IMR-90 (cell line): ENCODE measurements around the gene TINAGL1. TPM values are rescaled to one million over a fixed set of nuclear protein-coding genes. Genes with fewer than 3 reads are reported as not detected.

Source experiments
- ATAC-seq: fragments of 200-7000 bp; cut with Tn5 transposase; 2 replicates; pipeline ENCODE4 v1.9.1; 2020; ENCODE audit warnings: low read depth, mild to moderate bottlenecking, moderate library complexity
- BruUV-seq: library from RNA; stranded (reverse); fragments of 400-500 nt; replicated peaks from 2 replicates; lab custom pipeline; 2021; lab: Mats Ljungman, UMichigan
- CTCF ChIA-PET: fragments of 300-600 bp; formaldehyde crosslinking; extraction: SDS; loops from one replicate; lab custom pipeline; 2021; ENCODE audit warnings: antibody characterized with exemption; lab: Yijun Ruan, JAX
- POLR2A ChIA-PET: fragments of 300-600 bp; sonication (Branson Sonifier 250); formaldehyde crosslinking; loops from one replicate; lab custom pipeline; 2022; ENCODE audit warnings: antibody characterized with exemption; ENCODE audit not compliant: unreplicated experiment; lab: Charles Lee
- DNase-seq: peaks from one replicate; pipeline ENCODE4 v3.0.0; 2013
- H2AFZ ChIP-seq: replicated peaks from 2 replicates; pipeline ENCODE3; 2013; ENCODE audit warnings: low read length, mild to moderate bottlenecking; ENCODE audit not compliant: poor library complexity
- H2AK5ac ChIP-seq: 2 replicates; pipeline ENCODE4 v1.6.1; 2013; ENCODE audit warnings: low read depth, low read length, inconsistent platforms
- H2AK9ac ChIP-seq: replicated peaks from 2 replicates; pipeline ENCODE3; 2013; ENCODE audit warnings: mild to moderate bottlenecking, low read depth, low read length, moderate library complexity; ENCODE audit not compliant: poor library complexity
- H2BK120ac ChIP-seq: 2 replicates; pipeline ENCODE4 v1.6.1; 2013; ENCODE audit warnings: low read depth, low read length, inconsistent platforms
- H2BK15ac ChIP-seq: 3 replicates; pipeline ENCODE4 v1.6.1; 2013; ENCODE audit warnings: low read depth, low read length, inconsistent platforms
- H2BK20ac ChIP-seq: 2 replicates; pipeline ENCODE4 v1.6.1; 2013; ENCODE audit warnings: low read depth, mild to moderate bottlenecking, inconsistent platforms, low read length, moderate library complexity
- H2BK5ac ChIP-seq: 2 replicates; pipeline ENCODE4 v1.6.1; 2013; ENCODE audit warnings: mild to moderate bottlenecking, low read depth, low read length, inconsistent platforms; ENCODE audit not compliant: poor library complexity, severe bottlenecking
- H3K14ac ChIP-seq: replicated peaks from 2 replicates; pipeline ENCODE4 v1.6.1; 2013; ENCODE audit warnings: low read depth, low read length, inconsistent platforms
- H3K18ac ChIP-seq: 2 replicates; pipeline ENCODE4 v1.6.1; 2013; ENCODE audit warnings: low read depth, low read length, control low read depth
- H3K23ac ChIP-seq: 2 replicates; pipeline ENCODE4 v1.6.1; 2013; ENCODE audit warnings: low read depth, low read length, inconsistent platforms
- H3K27ac ChIP-seq: 2 replicates; pipeline ENCODE4 v1.5.1; 2013; ENCODE audit warnings: mild to moderate bottlenecking, control low read depth, low read length; ENCODE audit not compliant: insufficient read depth
- H3K27me3 ChIP-seq: 2 replicates; pipeline ENCODE4 v1.6.1; 2013; ENCODE audit warnings: low read length; ENCODE audit not compliant: control insufficient read depth, insufficient read depth
- H3K36me3 ChIP-seq: 2 replicates; pipeline ENCODE4 v1.6.1; 2013; ENCODE audit warnings: low read length, mixed read lengths; ENCODE audit not compliant: control insufficient read depth, insufficient read depth
- H3K4ac ChIP-seq: 2 replicates; pipeline ENCODE4 v1.6.1; 2013; ENCODE audit warnings: low read depth, low read length, inconsistent platforms
- H3K4me1 ChIP-seq: 2 replicates; pipeline ENCODE4 v1.6.1; 2013; ENCODE audit warnings: low read length, mixed read lengths; ENCODE audit not compliant: control insufficient read depth, insufficient read depth
- H3K4me2 ChIP-seq: 2 replicates; pipeline ENCODE4 v1.6.1; 2013; ENCODE audit warnings: low read depth, mild to moderate bottlenecking, control low read depth, low read length, moderate library complexity
- H3K4me3 ChIP-seq: 2 replicates; pipeline ENCODE4 v1.5.1; 2013; ENCODE audit warnings: low read depth, mild to moderate bottlenecking, control low read depth, low read length, moderate library complexity; ENCODE audit not compliant: insufficient read depth
- H3K56ac ChIP-seq: 2 replicates; pipeline ENCODE4 v1.6.1; 2013; ENCODE audit warnings: low read length, inconsistent platforms; ENCODE audit not compliant: insufficient read depth; ENCODE audit errors: extremely low read depth
- H3K79me1 ChIP-seq, 2 experiments: 2 replicates each; pipeline ENCODE4 v1.6.1; 2013; ENCODE audit warnings: low read length in 2 of 2, inconsistent platforms in 1 of 2, low read depth in 1 of 2
- H3K9ac ChIP-seq: 2 replicates; pipeline ENCODE4 v1.6.1; 2013; ENCODE audit warnings: low read depth, low read length, control low read depth
- H3K9me1 ChIP-seq: 2 replicates; pipeline ENCODE4 v1.6.1; 2013; ENCODE audit warnings: low read length, inconsistent platforms; ENCODE audit not compliant: insufficient read depth
- H3K9me3 ChIP-seq: 2 replicates; pipeline ENCODE4 v1.6.1; 2013; ENCODE audit warnings: low read length; ENCODE audit not compliant: control insufficient read depth, insufficient read depth
- H4K20me1 ChIP-seq: 2 replicates; pipeline ENCODE4 v1.6.1; 2013; ENCODE audit warnings: low read length, inconsistent platforms; ENCODE audit not compliant: insufficient read depth
- H4K5ac ChIP-seq: 2 replicates; pipeline ENCODE4 v1.6.1; 2013; ENCODE audit warnings: mild to moderate bottlenecking, low read depth, low read length, control low read depth
- H4K8ac ChIP-seq, 2 experiments: 2 replicates each; pipeline ENCODE4 v1.6.1; 2013; ENCODE audit warnings: low read depth in 2 of 2, low read length in 2 of 2, control low read depth in 1 of 2, inconsistent platforms in 1 of 2
- H4K91ac ChIP-seq: 2 replicates; pipeline ENCODE4 v1.6.1; 2013; ENCODE audit warnings: low read depth, low read length, inconsistent platforms; ENCODE audit not compliant: insufficient read depth
- CEBPB ChIP-seq: IDR thresholded peaks from 2 replicates; pipeline ENCODE4 v1.6.1; 2012; ENCODE audit warnings: low read depth, low read length, improper control_type of control experiment
- FOS ChIP-seq: fragments of 150-350 bp; IDR thresholded peaks from 2 replicates; pipeline ENCODE4 v1.6.1; 2016; ENCODE audit warnings: low read depth, low read length
- MXI1 ChIP-seq: IDR thresholded peaks from 2 replicates; pipeline ENCODE4 v1.6.1; 2012; ENCODE audit warnings: low read depth, mild to moderate bottlenecking, low read length, moderate library complexity, borderline replicate concordance
- RAD21 ChIP-seq: IDR thresholded peaks from 2 replicates; pipeline ENCODE4 v1.6.1; 2012; ENCODE audit warnings: low read length, improper control_type of control experiment
- RCOR1 ChIP-seq: IDR thresholded peaks from 2 replicates; pipeline ENCODE4 v1.6.1; 2012; ENCODE audit warnings: mild to moderate bottlenecking, low read length, improper control_type of control experiment; ENCODE audit not compliant: insufficient replicate concordance
- RFX5 ChIP-seq: IDR thresholded peaks from 2 replicates; pipeline ENCODE4 v1.8.0; 2012; ENCODE audit warnings: low read depth, mild to moderate bottlenecking, low read length, moderate library complexity
- WGBS, 2 experiments: methylation state at CpG; one replicate each; pipeline versions ENCODE4 v1.1.5 to v1.1.7; 2013; ENCODE audit warnings: missing lambda C conversion rate in 2 of 2; ENCODE audit not compliant: insufficient read length in 1 of 2; ENCODE audit errors: extremely low coverage in 2 of 2; 5-methylcytosine and 5-hydroxymethylcytosine counted together
- dilution Hi-C: fragments of 300-500 bp; cut with HindIII; formaldehyde crosslinking; loops from one replicate; pipeline ENCODE4 v1.14.3; 2018; ENCODE audit warnings: low sequenced_read_pairs; ENCODE audit not compliant: unreplicated experiment
- in situ Hi-C: fragments of 300-500 bp; cut with MboI; formaldehyde crosslinking; loops from 3 replicates; pipeline ENCODE4 v1.14.3; 2019; ENCODE audit warnings: low sequenced_read_pairs, inconsistent platforms, mixed read lengths
- intact Hi-C: fragments of 100-400 bp; cut with micrococcal nuclease; formaldehyde crosslinking; loops from 2 replicates; pipeline ENCODE4 v1.10.0; 2022
- polyA plus RNA-seq, 3 experiments: library from polyadenylated mRNA; depleted of rRNA; stranded (reverse); fragments of >200 nt; gene quantifications; 2 replicates each; pipeline ENCODE4 v1.2.3, GENCODE V29; 2012; ENCODE audit warnings: low replicate concordance in 1 of 3
- total RNA-seq: library from RNA; depleted of rRNA; stranded (reverse); fragments of >200 nt; gene quantifications from 2 replicates; pipeline ENCODE4 v1.2.3, GENCODE V29; 2012
- TF ChIP-seq, protein P1 (sequence below): conservative IDR thresholded peaks from 2 replicates; pipeline ENCODE4 v1.5.1; 2012; ENCODE audit warnings: mild to moderate bottlenecking, low read depth, low read length, improper control_type of control experiment
- TF ChIP-seq, protein P2 (sequence below): fragments of 150-350 bp; IDR thresholded peaks from 2 replicates; pipeline ENCODE4 v1.6.1; 2016; ENCODE audit warnings: low read depth, mild to moderate bottlenecking, low read length, moderate library complexity, borderline replicate concordance

TINAGL1 gene
- total and polyA plus RNA-seq, 2 of the 4 experiments (the other 2 are of a cell fraction): 0.54 to 1.5 TPM

GRCh38 chr1:31600641-31601040 is 24.3 kb downstream of the TINAGL1 start:
- Histone ChIP-seq H2AFZ (no peak overlapping the region), H3K4me2 (no peak overlapping the region), H4K5ac (no peak overlapping the region), H3K14ac (no peak overlapping the region), H3K27me3 (peaks cover 6% of the 10 kb centered on the region), H3K36me3 (no peaks in the 10 kb centered on the region), H3K79me1 (no peaks in the 10 kb centered on the region), H3K4me3 (no peak overlapping the region), H3K9ac (no peak overlapping the region), H3K18ac (no peak overlapping the region), H2AK9ac (no peak overlapping the region), H3K4me1 (no peaks in the 10 kb centered on the region), H4K8ac (no peak overlapping the region), H4K91ac (no peak overlapping the region), H3K4ac (no peak overlapping the region), H2BK5ac (no peak overlapping the region), H2AK5ac (no peak overlapping the region), H3K9me3 (no peaks in the 10 kb centered on the region), H4K20me1 (no peaks in the 10 kb centered on the region), H2BK20ac (no peak overlapping the region), H2BK15ac (no peak overlapping the region), H3K9me1 (0 out of 2 replicates have a peak, but pooled peaks cover under 1% of the 10 kb centered on the region), H3K23ac (no peak overlapping the region), H3K56ac (no peak overlapping the region), H2BK120ac (no peak overlapping the region), H3K27ac (no peak overlapping the region)
- in situ Hi-C loops (no loop called here), intact Hi-C loops (no loop called here), dilution Hi-C loops (no loop called here)
- ChIA-PET CTCF (interaction anchor here (0.8 kb wide), 1 partner anchor 9 kb away, joined by 3 read pairs; no protein-coding TSS in a partner anchor), POLR2A (no interaction called here)
- DNase-seq: no peak
- BruUV-seq: no TSS peak
- TF ChIP-seq FOS (no peak), CEBPB (no peak), RCOR1 (no peak), RAD21 (no peak), MXI1 (no peak), RFX5 (no peak)
- TF ChIP-seq, protein P1, sequence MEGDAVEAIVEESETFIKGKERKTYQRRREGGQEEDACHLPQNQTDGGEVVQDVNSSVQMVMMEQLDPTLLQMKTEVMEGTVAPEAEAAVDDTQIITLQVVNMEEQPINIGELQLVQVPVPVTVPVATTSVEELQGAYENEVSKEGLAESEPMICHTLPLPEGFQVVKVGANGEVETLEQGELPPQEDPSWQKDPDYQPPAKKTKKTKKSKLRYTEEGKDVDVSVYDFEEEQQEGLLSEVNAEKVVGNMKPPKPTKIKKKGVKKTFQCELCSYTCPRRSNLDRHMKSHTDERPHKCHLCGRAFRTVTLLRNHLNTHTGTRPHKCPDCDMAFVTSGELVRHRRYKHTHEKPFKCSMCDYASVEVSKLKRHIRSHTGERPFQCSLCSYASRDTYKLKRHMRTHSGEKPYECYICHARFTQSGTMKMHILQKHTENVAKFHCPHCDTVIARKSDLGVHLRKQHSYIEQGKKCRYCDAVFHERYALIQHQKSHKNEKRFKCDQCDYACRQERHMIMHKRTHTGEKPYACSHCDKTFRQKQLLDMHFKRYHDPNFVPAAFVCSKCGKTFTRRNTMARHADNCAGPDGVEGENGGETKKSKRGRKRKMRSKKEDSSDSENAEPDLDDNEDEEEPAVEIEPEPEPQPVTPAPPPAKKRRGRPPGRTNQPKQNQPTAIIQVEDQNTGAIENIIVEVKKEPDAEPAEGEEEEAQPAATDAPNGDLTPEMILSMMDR: no peak
- TF ChIP-seq, protein P2, sequence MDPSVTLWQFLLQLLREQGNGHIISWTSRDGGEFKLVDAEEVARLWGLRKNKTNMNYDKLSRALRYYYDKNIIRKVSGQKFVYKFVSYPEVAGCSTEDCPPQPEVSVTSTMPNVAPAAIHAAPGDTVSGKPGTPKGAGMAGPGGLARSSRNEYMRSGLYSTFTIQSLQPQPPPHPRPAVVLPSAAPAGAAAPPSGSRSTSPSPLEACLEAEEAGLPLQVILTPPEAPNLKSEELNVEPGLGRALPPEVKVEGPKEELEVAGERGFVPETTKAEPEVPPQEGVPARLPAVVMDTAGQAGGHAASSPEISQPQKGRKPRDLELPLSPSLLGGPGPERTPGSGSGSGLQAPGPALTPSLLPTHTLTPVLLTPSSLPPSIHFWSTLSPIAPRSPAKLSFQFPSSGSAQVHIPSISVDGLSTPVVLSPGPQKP: no peak
- ATAC-seq: no peak
- no CpG with 5 or more reads among the region's 2 CpGs for WGBS, 2 experiments
